Hindlimb muscle (tissue), 1 donor: ENCODE results near the gene PHYKPL. TPM values are rescaled to one million over a fixed set of nuclear protein-coding genes. Genes with fewer than 3 reads are reported as not detected.
"Not testable (repeated sequence)": the region's sequence is repeated elsewhere in the genome, so short reads cannot be mapped to it uniquely, and the experiment has no call there.

Experiments used
- DNase-seq: peaks from one replicate; pipeline ENCODE4 v3.0.0-alpha.2; 2013
- polyA plus RNA-seq: library from polyadenylated mRNA; unstranded; fragments of 120-200 nt; gene quantifications from one replicate; pipeline ENCODE4 v1.2.1, GENCODE V29; 2013; ENCODE audit not compliant: insufficient read length

PHYKPL gene
- polyA plus RNA-seq, 1 donor, result 78.4 TPM

DNA sequence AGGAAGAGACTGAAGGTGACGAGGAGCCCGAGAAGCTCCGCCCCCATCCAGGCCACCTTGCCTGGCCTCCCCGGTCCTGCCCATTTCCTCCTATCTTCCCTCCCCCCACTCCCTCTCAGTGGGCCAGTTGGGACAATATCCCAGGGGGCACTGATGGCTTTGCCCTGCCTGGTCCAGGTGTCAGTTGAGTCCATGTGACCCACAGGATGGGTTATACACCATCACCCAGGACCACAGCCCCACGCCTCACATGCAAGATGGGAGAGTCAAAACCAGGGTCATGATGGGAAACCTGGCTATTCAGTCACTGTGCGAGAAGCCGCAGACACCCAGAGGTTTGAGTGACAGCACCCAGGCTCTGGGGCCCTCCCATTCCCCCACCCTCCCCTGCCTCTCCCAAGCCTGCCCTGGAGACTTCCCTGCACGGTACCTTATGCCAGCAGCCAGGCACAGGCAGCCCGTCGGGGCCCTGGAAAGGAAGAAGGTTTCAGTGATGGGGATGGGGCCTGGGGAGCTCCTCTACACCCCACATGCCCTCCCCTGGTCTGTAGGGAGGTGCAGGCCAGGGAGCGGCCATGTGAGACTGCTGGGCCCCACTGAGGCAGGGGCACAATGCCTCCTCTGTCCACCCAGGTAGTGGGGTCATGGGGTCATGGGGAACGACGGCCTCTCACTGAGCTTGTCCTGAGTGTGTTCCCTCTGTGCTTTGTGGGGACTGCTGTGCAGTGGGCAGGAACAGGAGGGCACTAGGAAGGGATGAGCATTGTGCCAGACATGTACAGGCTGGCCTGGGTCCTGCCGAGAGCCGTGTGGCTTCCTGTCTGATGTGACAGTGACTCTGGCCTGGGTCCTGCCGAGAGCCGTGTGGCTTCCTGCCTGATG is 6.3 kb upstream of the PHYKPL start:
- no peak for DNase-seq

DNA sequence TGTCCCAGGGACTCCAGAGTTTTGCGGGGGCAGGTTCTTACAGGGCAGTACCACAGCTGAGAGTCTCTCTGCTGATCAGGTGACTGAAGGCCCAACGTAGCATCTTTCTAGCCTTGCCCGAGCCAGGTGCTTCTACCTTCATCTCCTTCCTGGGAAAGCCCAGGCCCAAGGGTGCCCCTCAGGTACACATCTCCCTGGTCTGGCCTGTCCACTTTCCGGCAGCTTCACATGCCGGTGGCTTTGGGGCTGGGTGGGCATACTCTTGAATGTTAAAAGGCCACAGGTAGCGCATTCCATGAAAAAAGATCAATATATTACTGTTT is 5.7 kb upstream of the PHYKPL start:
- DNase-seq, result no peak

DNA sequence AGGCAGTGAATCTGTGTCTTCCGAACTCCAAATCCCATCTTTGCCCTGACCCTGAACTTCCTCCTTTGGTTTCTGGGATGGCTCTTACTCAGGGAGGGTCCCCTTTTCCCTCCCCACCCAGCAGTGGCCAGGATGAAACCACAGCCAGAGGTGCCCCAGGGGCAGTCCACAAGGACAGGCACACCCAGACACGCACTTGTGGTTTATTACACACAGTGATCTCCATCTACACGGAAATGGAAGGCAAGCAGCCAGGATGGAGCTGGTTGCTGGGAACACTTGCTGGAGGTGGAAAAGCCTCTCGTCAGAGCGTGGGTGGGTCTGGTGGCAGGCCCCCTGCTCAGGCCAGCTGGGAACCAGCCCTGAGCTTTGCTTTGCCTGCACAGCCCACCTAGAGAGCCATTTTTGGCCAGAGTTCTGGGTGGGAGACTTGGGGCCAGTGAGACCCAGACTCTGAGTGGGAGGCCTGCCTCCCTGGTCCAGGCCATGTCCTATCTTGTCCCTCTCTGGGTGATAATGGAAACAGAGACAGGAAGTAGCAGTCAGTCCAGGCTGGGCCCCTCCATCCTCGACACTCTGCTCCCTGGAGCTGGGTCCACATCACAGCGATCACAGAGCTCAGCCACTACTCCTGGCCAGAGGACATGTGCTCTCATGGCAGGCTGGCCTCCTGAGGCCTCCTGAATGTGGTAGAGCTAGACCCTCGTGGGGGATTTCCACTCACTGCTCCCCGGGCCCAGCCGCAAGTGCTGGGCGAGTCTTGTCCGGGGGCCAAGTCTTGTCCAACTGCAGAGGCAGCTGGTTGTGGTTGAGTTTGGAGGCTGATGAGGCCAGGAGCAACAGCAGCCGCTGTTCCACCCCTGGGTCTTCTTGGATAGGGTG is 5.1 kb upstream of the PHYKPL start:
- DNase-seq, result no peak

DNA sequence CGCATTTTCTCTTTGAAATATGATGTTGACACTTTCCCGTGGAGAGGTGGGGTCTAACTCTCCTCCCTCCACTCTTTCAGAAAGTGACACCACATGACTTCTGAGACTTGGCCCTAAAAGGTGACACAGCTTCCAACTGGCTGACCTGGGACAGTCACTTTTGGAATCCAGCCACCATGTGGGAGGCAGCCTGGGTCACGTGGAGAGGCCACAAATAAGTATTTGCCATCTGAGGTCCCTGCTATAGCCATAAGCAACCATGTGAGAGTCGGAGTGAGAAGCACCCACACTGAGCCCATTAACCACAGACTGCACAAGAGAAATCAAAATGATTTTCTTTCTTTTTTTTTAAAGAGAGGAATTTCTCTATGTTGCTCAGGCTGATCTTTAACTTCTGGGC is 4.1 kb upstream of the PHYKPL start:
- DNase-seq, result no peak

DNA sequence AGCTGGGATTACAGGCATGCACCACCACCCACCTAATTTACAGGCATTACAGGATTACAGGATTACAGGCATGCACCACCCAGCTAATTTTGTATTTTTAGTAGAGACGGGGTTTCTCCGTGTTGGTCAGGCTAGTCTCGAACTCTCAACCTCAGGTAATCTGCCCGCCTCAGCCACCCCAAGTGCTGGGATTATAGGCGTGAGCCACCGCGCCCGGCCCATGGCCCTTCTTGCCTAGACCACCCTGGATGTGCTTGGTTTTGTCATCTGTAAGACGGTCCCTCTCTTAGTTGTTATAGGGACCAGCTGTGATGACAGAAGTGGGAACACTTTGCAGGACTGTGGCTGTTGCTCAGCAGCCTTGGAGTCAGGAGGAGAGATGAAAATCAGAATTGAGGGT is 3.5 kb upstream of the PHYKPL start:
- no peak for DNase-seq

DNA sequence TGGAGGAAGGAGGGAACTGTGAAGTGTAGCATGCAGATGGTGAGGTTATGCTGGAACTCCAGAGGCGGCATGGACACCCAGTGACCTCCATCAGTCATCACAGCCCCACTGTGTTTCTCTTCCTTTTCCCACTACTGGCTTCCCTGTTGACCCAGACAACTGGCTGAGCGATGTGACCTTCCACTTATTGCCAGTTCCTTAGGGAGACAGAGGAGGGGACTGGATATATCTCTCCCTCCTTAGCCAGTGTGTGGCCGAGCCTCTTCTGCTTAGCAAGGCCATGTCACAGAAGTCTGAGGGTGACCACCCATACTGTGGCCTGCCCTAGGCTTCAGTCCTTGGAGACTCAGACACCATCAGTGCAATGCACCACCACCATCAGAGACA is 3.0 kb upstream of the PHYKPL start:
- DNase-seq, result no peak

DNA sequence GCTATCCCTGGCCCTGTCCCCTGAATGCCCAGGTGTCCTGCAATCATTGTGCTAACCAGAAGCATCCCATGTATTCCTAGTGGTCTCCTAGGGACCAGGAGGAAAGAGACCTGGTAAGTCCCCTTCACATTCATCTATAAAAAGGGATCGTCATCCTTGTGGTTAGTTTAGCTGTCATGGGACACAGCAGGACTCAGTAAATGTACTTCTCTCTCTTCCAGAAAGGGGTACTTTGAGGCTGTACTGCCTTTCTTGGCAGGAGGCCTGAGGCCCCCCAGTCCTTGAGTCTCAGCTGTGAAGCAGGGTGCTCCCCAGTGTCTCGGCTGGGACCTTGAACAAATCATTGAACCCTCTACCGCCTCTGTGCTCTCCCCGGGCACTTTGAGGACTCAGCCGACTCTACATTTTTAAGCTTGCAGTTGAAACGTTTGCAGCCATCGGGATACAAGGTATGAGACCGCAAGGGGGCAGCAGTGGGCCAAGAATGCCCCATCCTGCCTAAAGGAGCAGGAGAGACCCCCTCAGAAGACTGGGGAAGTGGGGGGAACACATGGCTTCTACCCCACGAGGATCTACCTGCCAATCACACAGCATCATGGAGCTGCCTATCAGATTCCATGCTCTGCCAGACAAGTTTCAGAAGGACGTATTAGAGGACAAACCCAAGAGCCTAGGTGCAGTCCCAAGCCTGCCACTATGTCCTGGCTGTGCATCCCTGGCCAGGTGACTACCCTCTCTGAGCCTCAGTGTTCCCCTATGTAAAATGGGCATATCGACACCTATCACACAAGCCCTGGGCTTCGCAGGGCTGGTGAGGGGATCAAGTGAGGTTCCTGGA is 2.4 kb upstream of the PHYKPL start:
- DNase-seq, result peak; percentile 46

DNA sequence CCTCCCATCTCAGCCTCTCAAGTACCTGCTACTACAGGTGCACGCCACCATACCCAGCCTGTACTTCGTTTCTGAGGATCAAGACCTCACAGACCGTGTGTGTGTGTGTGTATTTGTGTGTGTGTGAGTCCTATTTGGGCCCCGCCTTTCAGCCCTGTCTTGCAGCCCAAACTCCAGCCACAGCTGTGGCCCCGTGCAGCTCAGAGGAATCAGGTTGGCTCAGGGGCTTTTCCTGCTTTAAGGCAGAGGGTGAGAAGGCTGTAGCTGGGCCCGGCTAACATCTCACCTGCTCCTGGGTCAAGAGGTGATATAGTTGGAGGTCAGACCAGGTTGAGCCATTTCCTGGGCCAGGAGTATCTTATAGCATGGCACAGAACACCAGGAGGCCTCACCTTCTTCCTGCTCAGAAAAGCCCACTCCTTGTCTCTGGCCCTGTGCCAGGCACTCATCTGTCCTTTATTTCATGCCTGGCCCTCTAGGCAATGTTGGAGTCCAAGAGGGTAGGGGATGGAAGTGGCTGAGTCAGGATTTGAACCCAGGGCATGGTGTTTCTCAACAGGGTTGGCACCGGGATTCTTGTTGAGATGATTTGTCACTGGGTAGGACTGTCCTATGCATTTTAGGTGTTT is 1.6 kb upstream of the PHYKPL start:
- no peak for DNase-seq

DNA sequence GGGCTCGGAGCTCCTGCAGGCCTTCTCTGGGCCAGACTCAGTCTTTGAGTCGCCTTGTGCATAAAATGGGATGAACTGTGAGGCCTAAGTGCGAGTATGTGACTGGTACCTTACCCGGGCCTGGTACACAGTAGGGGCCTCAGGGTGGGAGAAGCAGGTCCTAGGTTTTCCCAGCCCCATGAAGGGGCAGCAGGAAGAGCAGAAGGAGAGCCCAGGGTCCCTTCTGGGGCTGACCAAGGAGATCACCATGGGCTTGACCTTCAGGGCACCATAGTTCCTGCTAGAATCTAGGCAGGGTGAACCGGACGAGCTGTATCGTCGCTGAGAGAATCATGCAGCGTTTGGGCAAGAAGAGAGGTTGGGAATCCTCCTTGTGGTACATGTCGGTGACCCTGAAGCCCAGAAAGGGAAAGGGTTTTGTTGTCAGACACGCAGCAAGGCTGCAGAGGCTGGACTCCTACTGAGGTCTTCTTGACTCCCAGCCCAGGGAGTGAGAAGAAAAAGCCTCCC is 373 bp upstream of the PHYKPL start:
- no peak for DNase-seq

DNA sequence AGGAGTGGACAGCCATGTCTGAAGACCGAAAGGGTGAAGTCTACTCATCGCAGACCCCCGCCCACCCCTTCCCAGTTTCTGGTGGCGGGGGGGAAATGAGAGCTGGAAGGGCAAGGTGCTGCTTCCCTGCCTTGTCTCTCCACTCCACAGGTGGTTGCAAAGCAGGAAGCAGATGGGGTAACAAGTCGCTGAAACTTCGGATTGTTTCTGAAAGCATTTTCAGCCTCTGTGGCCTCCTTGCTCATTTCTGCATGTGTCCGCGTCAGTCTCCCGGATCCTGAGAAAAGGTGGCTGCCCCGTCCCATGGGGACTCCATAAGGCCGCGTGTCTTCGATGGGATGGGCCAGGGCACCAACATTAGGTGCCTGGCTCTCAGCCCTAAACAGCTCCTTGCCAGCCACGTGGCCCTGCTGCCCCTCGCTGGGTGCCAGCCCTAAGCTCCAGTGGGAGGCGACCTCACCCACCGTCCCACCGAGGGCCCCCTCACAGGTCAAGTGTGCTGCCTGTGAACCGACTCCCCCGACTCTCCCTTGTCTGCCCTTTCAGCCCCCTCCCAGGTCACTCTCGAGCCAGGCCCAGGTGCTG is 971 bp downstream of the PHYKPL start:
- DNase-seq, result no peak

DNA sequence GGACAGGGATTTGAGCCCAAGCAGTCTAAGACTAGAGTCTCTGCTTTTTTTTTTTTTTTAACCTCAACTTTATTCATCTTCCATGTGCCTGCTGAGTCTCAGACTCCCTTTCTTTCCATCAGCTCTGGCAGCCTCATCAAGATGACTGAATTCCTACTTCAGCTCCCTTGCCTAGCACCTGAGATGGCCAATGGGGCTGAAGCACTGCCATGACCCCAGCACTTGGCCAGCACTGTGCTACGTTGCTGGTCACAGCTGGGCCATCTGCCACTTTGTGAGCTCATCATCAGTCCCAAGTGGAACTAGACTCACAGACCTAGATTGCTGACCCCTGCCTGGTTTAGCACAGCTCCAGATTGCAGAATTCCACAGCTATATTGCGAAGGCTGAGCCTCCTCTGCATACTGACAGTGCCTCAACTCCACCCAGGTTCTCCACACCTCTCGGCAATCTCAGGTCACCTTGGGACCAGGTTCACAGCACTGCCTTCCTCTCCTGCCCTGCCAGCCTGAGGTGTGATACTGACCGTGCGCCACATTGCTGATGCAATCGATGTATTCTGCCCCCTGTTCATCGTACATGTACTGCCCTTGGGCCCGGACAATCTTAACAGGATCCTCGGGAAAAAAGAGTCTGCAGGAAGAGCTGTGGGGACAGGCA is 1.6 kb downstream of the PHYKPL start:
- no peak for DNase-seq

DNA sequence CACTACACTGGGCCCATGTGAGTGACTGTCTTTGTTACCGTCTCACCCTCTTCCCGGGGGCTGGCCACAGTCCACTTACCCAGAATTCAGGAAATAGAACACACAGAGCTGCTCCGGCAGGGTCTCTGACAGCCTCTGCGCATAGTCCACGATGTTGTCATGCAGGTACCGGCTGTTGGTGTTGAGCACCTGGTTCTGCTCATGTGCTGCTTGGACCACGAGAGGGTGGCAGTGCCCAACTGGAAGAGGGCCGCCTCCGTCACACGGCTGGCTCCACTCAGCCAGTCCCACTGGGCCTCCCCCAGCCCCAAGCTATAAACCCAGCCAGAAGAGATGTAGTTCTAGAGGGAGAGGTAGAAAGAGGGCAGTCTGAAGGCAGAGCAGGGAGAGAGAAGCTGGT is 2.7 kb downstream of the PHYKPL start:
- no peak for DNase-seq

DNA sequence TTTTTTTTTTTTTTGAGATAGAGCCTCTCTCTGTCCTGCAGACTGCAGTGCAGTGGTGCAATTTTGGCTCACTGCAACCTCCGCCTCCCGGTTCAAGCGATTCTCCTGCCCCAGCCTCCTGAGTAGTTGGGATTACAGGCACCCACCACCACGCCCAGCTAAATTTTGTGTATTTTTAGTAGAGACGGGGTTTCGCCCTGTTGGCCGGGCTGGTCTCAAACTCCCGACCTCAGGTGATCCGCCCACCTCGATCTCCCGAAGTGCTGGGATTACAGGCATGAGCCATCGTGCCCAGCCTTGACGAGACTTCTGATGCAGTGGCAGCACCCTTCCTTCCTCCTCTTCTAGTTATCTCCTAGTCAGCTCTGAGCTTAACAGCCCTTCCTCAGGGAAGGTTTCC is 3.5 kb downstream of the PHYKPL start:
- DNase-seq, result not testable (repeated sequence)

DNA sequence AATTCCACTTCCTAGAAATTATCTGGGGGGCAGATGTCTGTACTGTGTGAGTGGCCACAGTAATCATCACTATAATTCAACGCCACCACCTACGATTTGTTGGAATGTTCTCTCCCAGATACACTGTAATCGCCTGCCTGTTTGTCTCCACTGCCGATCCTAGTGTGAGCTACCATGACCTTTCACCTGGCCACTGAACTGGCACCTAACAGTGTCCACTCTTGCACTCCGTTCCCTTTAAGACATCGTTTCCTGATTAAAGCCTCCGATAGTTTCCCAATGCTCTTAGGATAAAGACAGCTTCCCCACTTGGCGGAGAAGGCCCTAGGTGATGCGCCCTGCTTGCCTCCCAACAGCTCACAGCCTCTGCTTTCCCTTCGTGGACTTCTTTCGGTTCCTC is 4.0 kb downstream of the PHYKPL start:
- no peak for DNase-seq

DNA sequence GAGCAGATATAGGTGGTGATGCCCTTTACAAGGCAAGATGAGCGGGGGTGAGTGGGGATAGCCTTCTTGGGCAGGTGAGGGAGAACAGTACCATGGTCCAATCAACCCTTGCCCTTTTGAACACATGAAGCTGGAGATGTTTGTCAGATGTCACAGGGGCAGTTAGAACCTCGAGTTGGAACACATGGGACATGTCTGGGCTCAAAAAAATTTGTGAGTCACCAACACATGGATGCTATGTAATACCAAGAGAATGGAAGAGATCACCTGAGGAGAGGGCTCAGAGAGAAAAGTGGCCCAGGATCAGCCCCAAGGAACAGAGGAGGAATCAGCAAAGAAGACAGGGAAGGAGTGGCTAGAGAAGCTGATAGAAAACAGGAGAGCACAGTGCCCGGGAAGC is 4.7 kb downstream of the PHYKPL start:
- no peak for DNase-seq

DNA sequence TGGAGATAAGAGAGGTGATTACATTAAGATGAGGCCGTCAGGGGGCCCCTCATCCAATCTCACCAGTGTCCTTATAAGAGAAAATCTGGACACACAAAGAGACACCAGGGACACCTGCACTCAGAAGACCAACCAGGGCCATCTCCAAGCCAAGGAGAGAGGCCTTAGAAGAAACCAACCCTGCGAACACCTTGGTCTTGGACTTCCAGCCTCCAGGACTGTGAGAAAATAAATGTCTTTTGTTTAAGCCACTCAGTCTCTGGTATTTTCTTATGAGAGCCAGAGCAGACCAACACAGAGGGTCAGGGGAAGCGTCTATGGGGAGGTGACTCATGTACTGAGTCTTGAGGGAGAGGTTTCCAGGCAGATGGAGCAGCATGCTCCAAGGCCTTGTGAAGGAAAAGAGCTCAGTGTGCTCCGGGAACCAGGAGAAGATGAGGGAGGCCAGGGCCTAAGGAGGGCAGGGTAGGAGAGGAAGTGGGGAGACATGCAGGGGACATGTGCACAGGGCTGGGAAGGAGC is 5.4 kb downstream of the PHYKPL start:
- no peak for DNase-seq

DNA sequence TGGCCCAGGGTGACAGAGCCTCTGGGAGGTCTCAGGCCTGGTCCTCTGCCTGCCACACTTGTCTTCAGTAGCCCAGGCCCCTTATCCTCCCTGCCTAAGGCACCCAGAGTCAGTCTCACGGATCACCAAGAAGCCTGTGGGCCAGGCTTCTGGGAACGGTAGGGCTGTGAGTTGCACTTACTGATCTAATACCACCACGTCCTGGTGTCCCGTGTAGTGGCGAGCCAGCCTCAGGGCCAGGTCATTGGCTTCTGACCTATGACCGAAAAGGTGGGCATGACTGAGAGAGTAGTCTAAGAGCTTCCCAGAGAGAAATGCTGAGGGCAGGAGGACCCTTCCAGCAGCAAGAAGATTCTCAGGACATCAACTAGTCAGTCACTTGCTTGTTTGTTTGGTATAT is 7.4 kb downstream of the PHYKPL start:
- DNase-seq, result no peak

DNA sequence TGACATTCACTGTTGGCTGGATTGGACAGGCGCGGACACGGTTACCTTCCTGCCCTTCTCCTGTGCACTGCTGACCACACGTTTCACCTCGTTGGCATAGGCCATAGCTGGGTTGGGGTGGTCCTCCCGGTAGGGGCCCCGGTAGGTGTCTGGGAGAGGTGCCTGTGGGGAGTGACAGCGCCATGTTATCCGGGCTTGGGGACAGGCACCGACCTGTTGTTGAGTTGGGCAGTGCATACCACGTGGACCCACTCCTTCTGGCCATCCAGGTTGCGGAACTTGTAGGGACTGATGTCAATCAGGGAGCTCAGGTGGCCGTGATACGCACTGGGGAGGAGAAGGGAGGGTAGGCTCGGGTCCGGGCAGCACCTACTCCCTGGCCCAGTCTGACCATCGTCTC is 8.2 kb downstream of the PHYKPL start:
- no peak for DNase-seq

DNA sequence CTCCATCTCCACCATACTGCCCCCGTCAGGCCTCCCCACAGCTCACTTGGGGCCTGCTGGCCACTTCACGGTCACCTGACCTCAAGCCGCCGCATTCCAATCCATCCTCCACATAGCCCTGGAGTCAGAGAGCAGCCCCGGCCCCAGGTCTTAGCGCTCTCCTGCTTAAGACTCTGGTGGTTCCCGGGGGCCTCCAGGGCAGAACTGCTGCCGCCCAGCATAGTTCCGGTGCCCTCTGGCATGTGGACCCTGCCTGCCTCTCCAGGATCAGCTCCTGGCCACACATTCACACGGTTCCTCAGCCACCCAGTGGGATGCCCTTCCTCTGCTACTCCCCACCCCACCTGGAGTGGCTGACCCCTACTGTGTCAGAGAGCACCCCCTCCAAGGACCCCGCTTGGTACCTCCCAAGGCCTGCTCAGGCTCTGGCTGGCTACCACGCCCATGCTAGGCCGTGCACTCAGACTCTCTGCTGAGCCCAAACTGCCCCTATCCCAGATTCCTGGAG is 8.7 kb downstream of the PHYKPL start:
- DNase-seq, result no peak

DNA sequence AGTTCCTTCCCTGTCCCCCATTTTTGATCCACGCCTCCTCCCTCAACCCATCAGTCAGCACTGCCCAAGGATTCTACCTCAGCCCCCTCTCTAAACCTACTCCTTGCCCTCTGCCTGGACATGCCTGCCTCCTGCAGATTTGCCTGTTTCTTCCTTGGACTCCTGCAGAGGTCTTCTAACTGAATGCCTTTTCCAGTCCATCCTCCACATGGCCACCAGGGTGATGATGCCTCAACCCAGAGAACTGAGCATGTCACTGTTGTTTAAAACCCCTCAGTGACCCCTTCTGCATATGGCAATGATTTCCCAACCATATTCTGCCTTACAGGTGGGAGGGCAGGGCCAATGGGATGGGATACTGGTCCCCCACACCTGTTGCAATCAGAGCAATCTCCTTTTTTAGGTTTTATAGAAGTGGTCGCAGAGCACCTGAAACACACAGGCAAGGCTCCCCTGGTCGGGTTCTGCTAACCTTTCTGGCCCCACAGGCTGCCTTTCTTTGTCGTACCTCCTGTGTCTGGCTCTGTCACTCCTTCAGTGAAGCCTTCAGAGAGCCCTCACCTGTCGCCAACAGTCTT is 9.3 kb downstream of the PHYKPL start:
- no peak for DNase-seq

DNA sequence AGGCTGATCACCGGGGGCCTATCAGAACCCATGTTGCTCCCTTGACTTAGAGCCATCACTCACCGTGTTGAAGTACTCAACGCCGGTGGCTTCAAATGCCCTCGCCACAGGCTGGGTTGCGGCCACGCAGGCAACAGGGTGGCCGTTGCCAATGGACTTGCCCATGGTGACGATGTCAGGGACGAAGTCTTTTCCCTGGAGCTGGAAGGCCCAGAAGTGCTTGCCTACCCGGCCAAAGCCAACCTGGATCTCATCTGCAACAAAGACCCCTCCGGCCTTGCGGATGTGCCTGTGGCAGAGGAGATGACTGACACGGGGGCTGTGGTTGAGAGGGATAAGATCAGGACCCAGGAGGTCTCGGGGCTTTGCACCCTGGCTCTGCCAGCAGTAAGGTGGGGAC is 10.3 kb downstream of the PHYKPL start:
- DNase-seq, result no peak
